ENCODE data around the gene TMEM132C. TPM values are rescaled to one million over a fixed set of nuclear protein-coding genes. Genes with fewer than 3 reads are reported as not detected.

Gene TMEM132C
- total and polyA plus RNA-seq, 2 experiments from 2014 or later: 10.6 to 16.5 TPM

GRCh38 chr12:128537668-128538067, 270.7 kb downstream of the TMEM132C start:
- Histone ChIP-seq H4K20me1 (ENCODE audit: insufficient read depth, poor library complexity, severe bottlenecking) (no peaks in the 10 kb centered on the region), H3K36me3 (replicated peaks; ENCODE audit: insufficient read depth, low read depth) (no peaks in the 10 kb centered on the region), H3K9me2 (replicated peaks; ENCODE audit: insufficient read depth) (no peaks in the 10 kb centered on the region), H2AFZ (no peak overlapping the region), H3K9me3 (ENCODE audit: low read depth) (no peaks in the 10 kb centered on the region), H3K4me1 (ENCODE audit: insufficient read depth) (no peaks in the 10 kb centered on the region), H3K4me2 (no peak overlapping the region), H3K27ac (no peak overlapping the region), H3K27me3 (no peaks in the 10 kb centered on the region), H3K79me2 (no peaks in the 10 kb centered on the region), H3K4me3 (no peak overlapping the region)
- no peak for TF ChIP-seq CTCF (IDR thresholded peaks at IDR 0.05; ENCODE audit: poor library complexity)
- TF ChIP-seq EZH2phosphoT487 (IDR thresholded peaks at IDR 0.05; ENCODE audit: low read depth, severe bottlenecking, unreplicated experiment): no peak
- no peak for TF ChIP-seq EZH2 (IDR thresholded peaks at IDR 0.05; ENCODE audit: borderline replicate concordance)
- WGBS (ENCODE audit: low lambda C conversion rate, missing lambda C conversion rate): 81% methylated on average over 1 of the region's 1 CpG
- no peak for DNase-seq (ENCODE audit: low spot score)

GRCh38 chr12:128542844-128543243, 275.9 kb downstream of the TMEM132C start:
- no peak for DNase-seq (ENCODE audit: low spot score)
- no peaks in the 10 kb centered on the region for H3K27me3 ChIP-seq
- no peaks in the 10 kb centered on the region for H4K20me1 ChIP-seq (ENCODE audit: insufficient read depth, poor library complexity, severe bottlenecking)
- H3K27ac ChIP-seq: no peak overlapping the region
- no peaks in the 10 kb centered on the region for H3K9me3 ChIP-seq (ENCODE audit: low read depth)
- no peak overlapping the region for H3K4me3 ChIP-seq
- H3K36me3 ChIP-seq (replicated peaks; ENCODE audit: insufficient read depth, low read depth): no peaks in the 10 kb centered on the region
- TF ChIP-seq EZH2 (IDR thresholded peaks at IDR 0.05; ENCODE audit: borderline replicate concordance): no peak
- TF ChIP-seq EZH2phosphoT487 (IDR thresholded peaks at IDR 0.05; ENCODE audit: low read depth, severe bottlenecking, unreplicated experiment): no peak
- TF ChIP-seq CTCF (IDR thresholded peaks at IDR 0.05; ENCODE audit: poor library complexity): no peak
- H3K79me2 ChIP-seq: no peaks in the 10 kb centered on the region
- no peaks in the 10 kb centered on the region for H3K4me1 ChIP-seq (ENCODE audit: insufficient read depth)
- WGBS (ENCODE audit: low lambda C conversion rate, missing lambda C conversion rate): 82% methylated on average over 7 of the region's 7 CpGs
- no peaks in the 10 kb centered on the region for H3K9me2 ChIP-seq (replicated peaks; ENCODE audit: insufficient read depth)
- H3K4me2 ChIP-seq: no peak overlapping the region
- H2AFZ ChIP-seq: no peak overlapping the region

- TF ChIP-seq CTCF (IDR thresholded peaks at IDR 0.05; ENCODE audit: poor library complexity) (no peak), EZH2 (IDR thresholded peaks at IDR 0.05; ENCODE audit: borderline replicate concordance) (no peak), EZH2phosphoT487 (IDR thresholded peaks at IDR 0.05; ENCODE audit: low read depth, severe bottlenecking, unreplicated experiment) (no peak)
- no peaks in the 10 kb centered on the region for H3K36me3 ChIP-seq (replicated peaks; ENCODE audit: insufficient read depth, low read depth)
- no peaks in the 10 kb centered on the region for H3K79me2 ChIP-seq
- no peak overlapping the region for H3K4me2 ChIP-seq
- no peak for DNase-seq (ENCODE audit: low spot score)
- H3K4me3 ChIP-seq: no peak overlapping the region
- H3K9me2 ChIP-seq (replicated peaks; ENCODE audit: insufficient read depth): no peaks in the 10 kb centered on the region
- no peaks in the 10 kb centered on the region for H3K27me3 ChIP-seq
- no peaks in the 10 kb centered on the region for H3K9me3 ChIP-seq (ENCODE audit: low read depth)
- no peak overlapping the region for H3K27ac ChIP-seq
- H4K20me1 ChIP-seq (ENCODE audit: insufficient read depth, poor library complexity, severe bottlenecking): no peaks in the 10 kb centered on the region
- H3K4me1 ChIP-seq (ENCODE audit: insufficient read depth): no peaks in the 10 kb centered on the region
- no peak overlapping the region for H2AFZ ChIP-seq
- WGBS (ENCODE audit: low lambda C conversion rate, missing lambda C conversion rate): 91% methylated on average over 6 of the region's 6 CpGs
Measured at GRCh38 chr12:128543460-128543859, 276.5 kb downstream of the TMEM132C start.

GRCh38 chr12:128543971-128544370, 277.0 kb downstream of the TMEM132C start:
- no peaks in the 10 kb centered on the region for H3K9me2 ChIP-seq (replicated peaks; ENCODE audit: insufficient read depth)
- no peak overlapping the region for H3K4me2 ChIP-seq
- no peak overlapping the region for H3K4me3 ChIP-seq
- DNase-seq (ENCODE audit: low spot score): no peak
- no peaks in the 10 kb centered on the region for H4K20me1 ChIP-seq (ENCODE audit: insufficient read depth, poor library complexity, severe bottlenecking)
- TF ChIP-seq EZH2 (IDR thresholded peaks at IDR 0.05; ENCODE audit: borderline replicate concordance) (no peak), CTCF (IDR thresholded peaks at IDR 0.05; ENCODE audit: poor library complexity) (no peak), EZH2phosphoT487 (IDR thresholded peaks at IDR 0.05; ENCODE audit: low read depth, severe bottlenecking, unreplicated experiment) (no peak)
- H3K36me3 ChIP-seq (replicated peaks; ENCODE audit: insufficient read depth, low read depth): no peaks in the 10 kb centered on the region
- no peaks in the 10 kb centered on the region for H3K9me3 ChIP-seq (ENCODE audit: low read depth)
- H3K79me2 ChIP-seq: no peaks in the 10 kb centered on the region
- H3K27me3 ChIP-seq: no peaks in the 10 kb centered on the region
- H3K4me1 ChIP-seq (ENCODE audit: insufficient read depth): no peaks in the 10 kb centered on the region
- no peak overlapping the region for H2AFZ ChIP-seq
- no peak overlapping the region for H3K27ac ChIP-seq
- 92% methylated on average over 25 of the region's 25 CpGs for WGBS (ENCODE audit: low lambda C conversion rate, missing lambda C conversion rate)
